HUES6 (cell line): ENCODE measurements around the gene DLX3.

Source experiments
- H3K27ac ChIP-seq: 2 replicates; pipeline ENCODE4 v1.7.0; 2013; ENCODE audit warnings: low read depth, mild to moderate bottlenecking, low read length, inconsistent platforms
- H3K27me3 ChIP-seq: 2 replicates; pipeline ENCODE4 v1.6.1; 2013; ENCODE audit warnings: low read length; ENCODE audit not compliant: control insufficient read depth, insufficient read depth
- H3K36me3 ChIP-seq: 2 replicates; pipeline ENCODE4 v1.6.1; 2013; ENCODE audit warnings: low read length; ENCODE audit not compliant: control insufficient read depth, insufficient read depth
- H3K4me1 ChIP-seq: 2 replicates; pipeline ENCODE4 v1.6.1; 2013; ENCODE audit warnings: low read length; ENCODE audit not compliant: control insufficient read depth, insufficient read depth
- H3K4me3 ChIP-seq: 2 replicates; pipeline ENCODE4 v1.5.1; 2013; ENCODE audit warnings: low read depth, low read length
- H3K9ac ChIP-seq: one replicate; pipeline ENCODE4 v1.6.1; 2013; ENCODE audit warnings: mild to moderate bottlenecking, low read length
- H3K9me3 ChIP-seq: 2 replicates; pipeline ENCODE4 v1.6.1; 2013; ENCODE audit warnings: low read depth, low read length; ENCODE audit not compliant: control insufficient read depth, insufficient read depth

Gene DLX3

GRCh38 chr17:49951362-49952082 is 43.5 kb downstream of the DLX3 start:
- H3K36me3 ChIP-seq = no peaks in the 10 kb centered on the region
- no peak overlapping the region for H3K27ac ChIP-seq
- no peak overlapping the region for H3K9ac ChIP-seq
- H3K9me3 ChIP-seq = no peaks in the 10 kb centered on the region
- H3K4me1 ChIP-seq = peaks cover 4% of the 10 kb centered on the region; the same call in 1 of the 2 replicates
- peaks cover 22% of the 10 kb centered on the region for H3K27me3 ChIP-seq
- no peak overlapping the region for H3K4me3 ChIP-seq

- Histone ChIP-seq H3K27me3 (peaks cover 20% of the 10 kb centered on the region), H3K36me3 (no peaks in the 10 kb centered on the region), H3K9ac (no peak overlapping the region), H3K27ac (no peak overlapping the region), H3K4me3 (no peak overlapping the region), H3K9me3 (no peaks in the 10 kb centered on the region), H3K4me1 (peaks cover 6% of the 10 kb centered on the region)
Observed at GRCh38 chr17:49949634-49950033, 45.4 kb downstream of the DLX3 start.

GRCh38 chr17:49946964-49947584 is 48.0 kb downstream of the DLX3 start:
- H3K4me1 ChIP-seq = peaks cover 8% of the 10 kb centered on the region
- H3K36me3 ChIP-seq = no peaks in the 10 kb centered on the region
- no peak overlapping the region for H3K27ac ChIP-seq
- H3K9ac ChIP-seq = no peak overlapping the region
- H3K4me3 ChIP-seq = no peak overlapping the region
- H3K9me3 ChIP-seq = no peaks in the 10 kb centered on the region
- H3K27me3 ChIP-seq = peaks cover 23% of the 10 kb centered on the region

- H3K27me3 ChIP-seq = peaks cover 22% of the 10 kb centered on the region
Observed at GRCh38 chr17:49946208-49946607, 48.8 kb downstream of the DLX3 start.

GRCh38 chr17:49944273-49944870 is 50.7 kb downstream of the DLX3 start:
- H3K4me3 ChIP-seq = no peak overlapping the region
- H3K27ac ChIP-seq = no peak overlapping the region
- H3K4me1 ChIP-seq = peaks cover 8% of the 10 kb centered on the region
- no peak overlapping the region for H3K9ac ChIP-seq
- no peaks in the 10 kb centered on the region for H3K9me3 ChIP-seq
- peaks cover 28% of the 10 kb centered on the region for H3K27me3 ChIP-seq
- H3K36me3 ChIP-seq = no peaks in the 10 kb centered on the region

More at GRCh38 chr17:49946208-49946607, 48.8 kb downstream of the DLX3 start:
- Histone ChIP-seq H3K9ac (no peak overlapping the region), H3K27ac (no peak overlapping the region), H3K36me3 (no peaks in the 10 kb centered on the region), H3K4me1 (peaks cover 8% of the 10 kb centered on the region), H3K9me3 (no peaks in the 10 kb centered on the region), H3K4me3 (no peak overlapping the region)

GRCh38 chr17:49942947-49943346 is 52.1 kb downstream of the DLX3 start:
- Histone ChIP-seq H3K27ac (no peak overlapping the region), H3K9me3 (no peaks in the 10 kb centered on the region), H3K27me3 (peaks cover 28% of the 10 kb centered on the region), H3K4me3 (no peak overlapping the region), H3K4me1 (peaks cover 8% of the 10 kb centered on the region), H3K36me3 (no peaks in the 10 kb centered on the region), H3K9ac (no peak overlapping the region)

- H3K27me3 ChIP-seq = peaks cover 28% of the 10 kb centered on the region
- H3K9me3 ChIP-seq = no peaks in the 10 kb centered on the region
- no peak overlapping the region for H3K9ac ChIP-seq
- peaks cover 8% of the 10 kb centered on the region for H3K4me1 ChIP-seq
- no peak overlapping the region for H3K4me3 ChIP-seq
- no peaks in the 10 kb centered on the region for H3K36me3 ChIP-seq
- no peak overlapping the region for H3K27ac ChIP-seq
Observed at GRCh38 chr17:49941427-49941826, 53.6 kb downstream of the DLX3 start.
